ENCODE results near the gene ALOX5AP. TPM values are rescaled to one million over a fixed set of nuclear protein-coding genes. Genes with fewer than 3 reads are reported as not detected.

Gene ALOX5AP
- total RNA-seq, 1 experiment from 2014 or later = 1.5 TPM

GRCh38 chr13:30697177-30697953 lies 38.0 kb upstream of the ALOX5AP start:
- DNase-seq (ENCODE audit: unreplicated experiment) = no peak
- no peak overlapping the region for H3K4me3 Mint-ChIP-seq (ENCODE audit: unreplicated experiment)
- peaks cover 7% of the 10 kb centered on the region for H3K4me1 Mint-ChIP-seq (ENCODE audit: insufficient read depth, unreplicated experiment)
- no peak for TF ChIP-seq CTCF (IDR thresholded peaks at IDR 0.05; ENCODE audit: unreplicated experiment)
- H3K27ac Mint-ChIP-seq (ENCODE audit: low read depth, unreplicated experiment) = no peak overlapping the region
- H3K27me3 Mint-ChIP-seq (ENCODE audit: insufficient read depth, unreplicated experiment) = no peaks in the 10 kb centered on the region
- no peaks in the 10 kb centered on the region for H3K9me3 Mint-ChIP-seq (ENCODE audit: unreplicated experiment)
- BruUV-seq (replicated peaks) = no TSS peak
- intact Hi-C loops (cut with micrococcal nuclease) = no loop called here
- ChIA-PET CTCF (interaction anchor here (0.6 to 0.8 kb wide), 2 partner anchors 16 to 102 kb away, joined by 4 to 5 read pairs; no protein-coding TSS in a partner anchor), POLR2A (no interaction called here)
- no peaks in the 10 kb centered on the region for H3K36me3 Mint-ChIP-seq (ENCODE audit: insufficient read depth, unreplicated experiment)

GRCh38 chr13:30697996-30698401 lies 37.3 kb upstream of the ALOX5AP start:
- Mint-ChIP-seq H3K9me3 (ENCODE audit: unreplicated experiment) (no peaks in the 10 kb centered on the region), H3K4me1 (ENCODE audit: insufficient read depth, unreplicated experiment) (peaks cover 7% of the 10 kb centered on the region), H3K27me3 (ENCODE audit: insufficient read depth, unreplicated experiment) (no peaks in the 10 kb centered on the region), H3K36me3 (ENCODE audit: insufficient read depth, unreplicated experiment) (no peaks in the 10 kb centered on the region), H3K27ac (ENCODE audit: low read depth, unreplicated experiment) (no peak overlapping the region), H3K4me3 (ENCODE audit: unreplicated experiment) (no peak overlapping the region)
- no peak for TF ChIP-seq CTCF (IDR thresholded peaks at IDR 0.05; ENCODE audit: unreplicated experiment)
- ChIA-PET CTCF (interaction anchor here (0.7 to 0.8 kb wide), 2 partner anchors 101 to 367 kb away, joined by 4 read pairs; no protein-coding TSS in a partner anchor), POLR2A (no interaction called here)
- no peak for DNase-seq (ENCODE audit: unreplicated experiment)
- intact Hi-C loops (cut with micrococcal nuclease) = no loop called here
- no TSS peak for BruUV-seq (replicated peaks)

GRCh38 chr13:30698488-30699005 lies 36.8 kb upstream of the ALOX5AP start:
- ChIA-PET CTCF (interaction anchor here (0.7 to 1.4 kb wide), 4 partner anchors 36 to 366 kb away, joined by 3 to 4 read pairs (median 4); partner anchors contain the start of gene ALOX5AP), POLR2A (no interaction called here)
- Mint-ChIP-seq H3K27me3 (ENCODE audit: insufficient read depth, unreplicated experiment) (no peaks in the 10 kb centered on the region), H3K27ac (ENCODE audit: low read depth, unreplicated experiment) (no peak overlapping the region), H3K9me3 (ENCODE audit: unreplicated experiment) (no peaks in the 10 kb centered on the region), H3K4me1 (ENCODE audit: insufficient read depth, unreplicated experiment) (peaks cover 7% of the 10 kb centered on the region), H3K36me3 (ENCODE audit: insufficient read depth, unreplicated experiment) (no peaks in the 10 kb centered on the region), H3K4me3 (ENCODE audit: unreplicated experiment) (no peak overlapping the region)
- TF ChIP-seq CTCF (IDR thresholded peaks at IDR 0.05; ENCODE audit: unreplicated experiment) = no peak
- no peak for DNase-seq (ENCODE audit: unreplicated experiment)
- BruUV-seq (replicated peaks) = no TSS peak
- intact Hi-C loops (cut with micrococcal nuclease) = no loop called here

GRCh38 chr13:30700364-30700763 lies 35.0 kb upstream of the ALOX5AP start:
- TF ChIP-seq CTCF (IDR thresholded peaks at IDR 0.05; ENCODE audit: unreplicated experiment) = no peak
- H3K27ac Mint-ChIP-seq (ENCODE audit: low read depth, unreplicated experiment) = no peak overlapping the region
- BruUV-seq (replicated peaks) = no TSS peak
- intact Hi-C loops (cut with micrococcal nuclease) = no loop called here
- no peaks in the 10 kb centered on the region for H3K36me3 Mint-ChIP-seq (ENCODE audit: insufficient read depth, unreplicated experiment)
- H3K4me1 Mint-ChIP-seq (ENCODE audit: insufficient read depth, unreplicated experiment) = peaks cover 7% of the 10 kb centered on the region
- POLR2A ChIA-PET = no interaction called here
- H3K9me3 Mint-ChIP-seq (ENCODE audit: unreplicated experiment) = no peaks in the 10 kb centered on the region
- no peak overlapping the region for H3K4me3 Mint-ChIP-seq (ENCODE audit: unreplicated experiment)
- CTCF ChIA-PET = interaction anchor here (0.7 kb wide), 1 partner anchor 104 kb away, joined by 3 read pairs; no protein-coding TSS in a partner anchor
- no peaks in the 10 kb centered on the region for H3K27me3 Mint-ChIP-seq (ENCODE audit: insufficient read depth, unreplicated experiment)
- no peak for DNase-seq (ENCODE audit: unreplicated experiment)

Data from MCF 10A (cell line).